CD14-positive monocyte (primary cell): ENCODE data around the gene EFL1. TPM values are rescaled to one million over a fixed set of nuclear protein-coding genes. Genes with fewer than 3 reads are reported as not detected.
"Not testable (repeated sequence)": the region's sequence is repeated elsewhere in the genome, so short reads cannot be mapped to it uniquely, and the experiment has no call there.

Experiments
- DNase-seq, 3 donors: peaks; one replicate each; pipeline ENCODE4 v3.0.0-alpha.2; 2011 to 2022
- H2AFZ ChIP-seq: 2 replicates; pipeline ENCODE4 v1.6.0; 2012; ENCODE audit warnings: mild to moderate bottlenecking, low read depth, low read length, inconsistent platforms; ENCODE audit not compliant: insufficient read depth, poor library complexity, severe bottlenecking
- H3K27ac ChIP-seq, 2 donors: 1 replicate in 1 of 2; 2 replicates in 1 of 2; pipeline ENCODE4 v1.5.1; 2012 to 2013; ENCODE audit warnings: low read length in 2 of 2, control low read depth in 1 of 2, inconsistent platforms in 1 of 2, low read depth in 1 of 2, mild to moderate bottlenecking in 1 of 2
- H3K27me3 ChIP-seq, 2 donors: one replicate each; pipeline versions ENCODE4 v1.6.0 to v1.6.1; 2011 to 2013; ENCODE audit warnings: low read length in 2 of 2; ENCODE audit not compliant: control insufficient read depth in 2 of 2, insufficient read depth in 2 of 2
- H3K36me3 ChIP-seq, 2 donors: replicated peaks in 1 of 2; 1 replicate in 1 of 2; 2 replicates in 1 of 2; pipeline versions ENCODE4 v1.5.1 to v1.6.1; 2012 to 2013; ENCODE audit warnings: low read length in 2 of 2, control low read depth in 1 of 2, inconsistent platforms in 1 of 2, mild to moderate bottlenecking in 1 of 2; ENCODE audit not compliant: insufficient read depth in 2 of 2, control insufficient read depth in 1 of 2
- H3K4me1 ChIP-seq, 2 donors: 1 replicate in 1 of 2; 2 replicates in 1 of 2; pipeline versions ENCODE4 v1.5.1 to v1.6.1; 2012 to 2013; ENCODE audit warnings: low read length in 2 of 2, control low read depth in 1 of 2, inconsistent platforms in 1 of 2, mild to moderate bottlenecking in 1 of 2, moderate library complexity in 1 of 2; ENCODE audit not compliant: insufficient read depth in 2 of 2, control insufficient read depth in 1 of 2
- H3K4me2 ChIP-seq: replicated peaks from 2 replicates; pipeline ENCODE3; 2012; ENCODE audit warnings: low read length, moderate library complexity, mild to moderate bottlenecking; ENCODE audit not compliant: poor library complexity, severe bottlenecking; ENCODE audit errors: extremely low read depth
- H3K4me3 ChIP-seq, 3 experiments: fragments of 200-600 bp in 1 of 3; sonication (generic) in 1 of 3; replicated peaks in 1 of 3; 1 replicate in 2 of 3; 2 replicates in 1 of 3; pipeline ENCODE4 v1.5.1; 2011 to 2013; ENCODE audit warnings: low read length in 3 of 3, mild to moderate bottlenecking in 3 of 3, control low read depth in 2 of 3, low read depth in 2 of 3, inconsistent platforms in 1 of 3, moderate library complexity in 1 of 3
- H3K79me2 ChIP-seq: 2 replicates; pipeline ENCODE4 v1.6.0; 2012; ENCODE audit warnings: mild to moderate bottlenecking, control low read depth, inconsistent platforms, low read length, moderate library complexity; ENCODE audit not compliant: insufficient read depth
- H3K9ac ChIP-seq: 2 replicates; pipeline ENCODE4 v1.6.0; 2017; ENCODE audit warnings: low read length, mild to moderate bottlenecking; ENCODE audit not compliant: insufficient read depth, poor library complexity, severe bottlenecking
- H3K9me3 ChIP-seq, 2 donors: replicated peaks in 1 of 2; 1 replicate in 1 of 2; 2 replicates in 1 of 2; pipeline versions ENCODE4 v1.5.1 to v1.6.1; 2012 to 2013; ENCODE audit warnings: low read length in 2 of 2, control low read depth in 1 of 2; ENCODE audit not compliant: control insufficient read depth in 1 of 2, insufficient read depth in 1 of 2
- H4K20me1 ChIP-seq: 2 replicates; pipeline ENCODE4 v1.6.0; 2012; ENCODE audit warnings: mild to moderate bottlenecking, low read length, control low read depth, moderate library complexity; ENCODE audit not compliant: insufficient read depth
- H3K27ac Mint-ChIP-seq, 7 donors: one replicate each; pipeline ENCODE4 v1.8.0; 2020; ENCODE audit warnings: mild to moderate bottlenecking in 7 of 7, mixed read lengths in 7 of 7, moderate library complexity in 6 of 7, inconsistent platforms in 2 of 7
- H3K27me3 Mint-ChIP-seq, 3 donors: one replicate each; pipeline ENCODE4 v1.8.0; 2021 to 2022; ENCODE audit warnings: low read depth in 3 of 3, mild to moderate bottlenecking in 3 of 3, mixed read lengths in 3 of 3, moderate library complexity in 3 of 3, inconsistent platforms in 1 of 3
- H3K36me3 Mint-ChIP-seq, 2 donors: one replicate each; pipeline ENCODE4 v1.8.0; 2020; ENCODE audit warnings: mixed read lengths in 2 of 2, inconsistent platforms in 1 of 2, mild to moderate bottlenecking in 1 of 2
- H3K4me1 Mint-ChIP-seq: one replicate; pipeline ENCODE4 v1.8.0; 2020; ENCODE audit warnings: mild to moderate bottlenecking, mixed read lengths
- H3K4me3 Mint-ChIP-seq, 2 donors: one replicate each; pipeline ENCODE4 v1.8.0; 2020; ENCODE audit warnings: mild to moderate bottlenecking in 2 of 2, mixed read lengths in 2 of 2, moderate library complexity in 1 of 2
- H3K9me3 Mint-ChIP-seq, 7 donors: one replicate each; pipeline ENCODE4 v1.8.0; 2020 to 2022; ENCODE audit warnings: mixed read lengths in 7 of 7, mild to moderate bottlenecking in 6 of 7, moderate library complexity in 6 of 7, inconsistent platforms in 2 of 7
- WGBS: methylation state at CpG from one replicate; pipeline ENCODE4 v1.1.5; 2013; ENCODE audit warnings: missing lambda C conversion rate; ENCODE audit not compliant: insufficient coverage; 5-methylcytosine and 5-hydroxymethylcytosine counted together
- intact Hi-C, 2 donors: fragments of 100-400 bp; cut with micrococcal nuclease; formaldehyde crosslinking; loops; one replicate each; pipeline versions ENCODE4 v1.15.0 to v1.15.1; 2023
- polyA plus RNA-seq, 3 donors: library from polyadenylated mRNA; depleted of rRNA in 1 of 3; unstranded in 2 of 3; stranded (reverse) in 1 of 3; fragments of 300-500 nt in 2 of 3; fragments of >200 nt in 1 of 3; fragmentation: Illumina TruSeq in 2 of 3; gene quantifications; 1 replicate in 2 of 3; 2 replicates in 1 of 3; pipeline ENCODE4 v1.2.3, GENCODE V29; 2012 to 2021

EFL1 gene
- polyA plus RNA-seq, 3 donors, result 5.2 to 10.0 (median 7.1) TPM

DNA sequence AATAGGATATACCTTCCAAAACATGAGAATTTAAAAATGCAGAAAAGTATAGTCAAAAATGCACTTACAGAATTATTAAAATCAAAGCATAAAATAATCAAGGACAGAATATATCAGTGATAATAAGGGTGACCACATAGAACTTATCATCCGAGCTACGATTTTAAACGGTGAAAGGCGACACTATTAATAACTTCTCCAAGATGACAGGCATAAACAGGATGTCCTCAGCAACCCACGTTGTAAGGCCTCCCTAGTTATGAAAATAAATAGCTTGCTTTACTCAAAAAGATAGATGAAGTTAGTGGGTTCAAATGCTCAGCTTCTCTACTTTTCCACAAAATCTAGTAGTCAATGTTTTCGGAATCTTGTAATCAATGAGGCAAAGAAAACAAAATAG, 68.0 kb downstream of the EFL1 start:
- not testable (repeated sequence) for H3K9ac ChIP-seq, H3K27ac Mint-ChIP-seq, H3K27me3 Mint-ChIP-seq

DNA sequence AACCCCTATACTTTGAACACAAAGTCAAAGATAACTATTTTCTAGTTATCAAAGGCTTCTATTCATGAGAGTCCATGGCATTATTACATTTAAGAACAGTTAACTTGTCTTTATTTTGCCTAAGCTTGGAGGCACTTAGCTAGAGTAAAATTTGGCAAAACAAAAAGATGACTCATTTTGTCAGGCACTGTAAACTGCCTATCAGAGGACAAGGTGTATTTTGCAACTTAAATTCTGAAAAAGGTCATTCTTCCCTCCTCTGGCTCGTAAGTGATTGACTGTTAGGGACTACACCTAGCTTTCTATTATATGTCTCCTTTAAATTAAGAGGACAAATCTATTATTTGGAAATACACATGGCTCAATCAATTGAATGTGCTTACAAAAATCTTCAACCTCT, 69.1 kb downstream of the EFL1 start:
- H3K4me3 ChIP-seq, H3K36me3 ChIP-seq, H3K27ac ChIP-seq, H3K27me3 ChIP-seq, H3K4me1 ChIP-seq, H4K20me1 ChIP-seq, DNase-seq, H3K79me2 ChIP-seq, H3K4me1 Mint-ChIP-seq, H2AFZ ChIP-seq, H3K9me3 Mint-ChIP-seq, H3K27me3 Mint-ChIP-seq, H3K4me3 Mint-ChIP-seq, H3K4me2 ChIP-seq, H3K9ac ChIP-seq, H3K36me3 Mint-ChIP-seq, H3K9me3 ChIP-seq, H3K27ac Mint-ChIP-seq, intact Hi-C loops: not testable (repeated sequence)
- no CpG with 5 or more reads among the region's 1 CpG for WGBS

More for the DNA sequence above, 68.0 kb downstream of the EFL1 start:
- H3K4me3 Mint-ChIP-seq, H3K4me3 ChIP-seq, H3K27ac ChIP-seq, H3K27me3 ChIP-seq, H2AFZ ChIP-seq, H3K79me2 ChIP-seq, H3K36me3 Mint-ChIP-seq, H3K9me3 ChIP-seq, intact Hi-C loops, H3K4me1 ChIP-seq, DNase-seq, H3K4me2 ChIP-seq, H3K36me3 ChIP-seq, H3K9me3 Mint-ChIP-seq, H3K4me1 Mint-ChIP-seq, H4K20me1 ChIP-seq: not testable (repeated sequence)
- no CpG with 5 or more reads among the region's 6 CpGs for WGBS

DNA sequence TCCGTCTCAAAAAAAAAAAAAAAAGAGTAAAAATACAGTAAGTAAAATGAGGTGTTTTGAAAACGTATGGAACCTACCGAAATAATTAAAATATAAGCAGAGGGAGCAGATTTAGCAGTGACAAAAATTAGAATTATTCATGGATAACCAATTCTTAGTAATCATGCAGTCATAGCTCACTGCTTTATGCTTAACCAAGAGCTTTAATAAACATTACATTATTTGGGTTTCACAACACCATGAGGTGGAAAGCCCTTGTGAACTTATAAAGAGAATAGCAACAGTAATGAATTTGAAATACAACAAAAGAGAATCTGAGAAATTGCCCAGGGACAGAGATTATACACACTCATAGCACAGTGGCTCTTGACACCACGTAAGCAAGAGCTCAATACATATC, 70.1 kb downstream of the EFL1 start:
- no CpG with 5 or more reads among the region's 4 CpGs for WGBS
- H3K79me2 ChIP-seq, intact Hi-C loops, H3K4me2 ChIP-seq, H3K27me3 ChIP-seq, H3K9ac ChIP-seq, H3K9me3 Mint-ChIP-seq, H3K9me3 ChIP-seq, DNase-seq, H3K36me3 ChIP-seq, H3K4me1 Mint-ChIP-seq, H3K4me3 ChIP-seq, H3K27ac ChIP-seq, H2AFZ ChIP-seq, H3K27me3 Mint-ChIP-seq, H3K4me1 ChIP-seq, H3K27ac Mint-ChIP-seq, H4K20me1 ChIP-seq, H3K4me3 Mint-ChIP-seq: not testable (repeated sequence)
- H3K36me3 Mint-ChIP-seq, result peaks cover 8 to 10% of the 10 kb centered on the region in 2 donors
